A549 (cell line): ENCODE measurements around the gene ARHGEF37.

Experiments used
- CTCF ChIP-seq: fragments of >200 bp; sonication (Bioruptor Twin); formaldehyde crosslinking; IDR thresholded peaks from 3 replicates; pipeline ENCODE4 v1.5.1; 2016
- ESRRA ChIP-seq: fragments of 150-350 bp; IDR thresholded peaks from 2 replicates; pipeline ENCODE4 v1.6.1; 2014; ENCODE audit warnings: mild to moderate bottlenecking, low read length, borderline replicate concordance
- JUN ChIP-seq, 2 experiments: fragments of >200 bp; sonication (Bioruptor Twin); formaldehyde crosslinking; IDR thresholded peaks; 2 replicates in 1 of 2; 3 replicates in 1 of 2; pipeline ENCODE4 v1.6.1; 2016 to 2017
- KDM5A ChIP-seq: fragments of 200-600 bp; sonication (generic); IDR thresholded peaks from 2 replicates; pipeline ENCODE4 v1.6.1; 2016; ENCODE audit warnings: antibody characterized with exemption, mild to moderate bottlenecking
- PHF8 ChIP-seq: fragments of 200-600 bp; sonication (generic); IDR thresholded peaks from 2 replicates; pipeline ENCODE4 v1.6.1; 2016; ENCODE audit warnings: low read depth, mild to moderate bottlenecking, antibody characterized with exemption, moderate library complexity, borderline replicate concordance
- RARB ChIP-seq: fragments of 250-450 bp; sonication (Bioruptor Pico); IDR thresholded peaks from 2 replicates; pipeline ENCODE4 v1.8.0; 2021; ENCODE audit warnings: mild to moderate bottlenecking, moderate library complexity
- REST ChIP-seq: fragments of 200-600 bp; sonication (generic); IDR thresholded peaks from 2 replicates; pipeline ENCODE4 v1.6.1; 2016; ENCODE audit warnings: antibody characterized with exemption, mild to moderate bottlenecking, moderate library complexity
- ZC3H11A ChIP-seq: fragments of 450-650 bp; IDR thresholded peaks from 2 replicates; pipeline ENCODE4 v1.6.1; 2014; ENCODE audit warnings: antibody characterized with exemption, mild to moderate bottlenecking

GRCh38 chr5:149671544-149671943, 90.2 kb downstream of the ARHGEF37 start:
- TF ChIP-seq CTCF (no peak), REST (no peak), RARB (CRISPR knock-in tag) (no peak), KDM5A (no peak), JUN (IDR thresholded peaks at IDR 0.05) (no peak), ZC3H11A (no peak), PHF8 (no peak), ESRRA (no peak)
